NCI-H1417 treated with DMSO at 0.1 percent for 48 hours (cell line): ENCODE results near the gene EIF4B.
"Not testable (repeated sequence)": the region's sequence is repeated elsewhere in the genome, so short reads cannot be mapped to it uniquely, and the experiment has no call there.

ENCODE experiments used
- DNase-seq: peaks from one replicate; lab custom pipeline; 2025; lab: John Stamatoyannopoulos, UW

Gene EIF4B

DNA sequence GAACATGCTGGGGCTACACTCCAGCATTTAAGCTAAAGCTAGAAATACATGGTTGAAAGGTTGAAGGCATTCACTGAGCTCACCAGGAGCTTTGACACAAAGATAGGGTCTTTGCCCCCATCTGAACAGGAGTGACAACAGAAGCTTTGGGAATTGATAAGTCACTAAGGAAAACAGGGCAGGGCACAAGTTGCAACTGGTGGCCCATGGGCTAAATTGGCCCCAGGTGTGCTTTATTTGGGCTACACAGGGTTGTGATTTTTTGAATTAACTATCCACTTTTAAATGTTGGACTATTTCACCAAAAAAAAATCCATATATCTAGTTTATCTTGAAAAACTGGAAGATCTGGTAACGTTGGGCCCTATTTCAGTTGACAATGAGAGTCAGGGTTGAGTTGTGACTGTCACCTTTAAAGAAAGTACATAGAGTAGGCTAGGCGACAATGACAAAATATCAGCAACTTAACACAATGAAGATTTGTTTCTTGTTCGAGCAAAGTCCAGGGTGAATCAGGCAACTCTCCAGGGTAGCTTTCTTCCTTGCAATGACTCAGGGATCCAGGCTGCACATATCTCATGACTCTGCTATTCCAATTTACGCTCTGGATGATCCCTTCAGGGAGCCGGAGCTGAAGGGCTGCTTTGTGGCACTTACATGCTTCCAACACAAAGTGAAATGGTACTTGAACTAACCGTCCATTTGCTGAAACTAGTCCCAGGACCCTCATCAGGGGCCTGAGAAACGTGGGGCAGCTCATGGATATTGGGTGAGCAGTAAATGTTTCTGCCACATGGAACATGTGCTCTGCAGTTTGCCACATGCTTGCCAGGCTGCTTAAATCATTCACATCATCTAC, 13.3 kb upstream of the EIF4B start:
- no peak for DNase-seq

DNA sequence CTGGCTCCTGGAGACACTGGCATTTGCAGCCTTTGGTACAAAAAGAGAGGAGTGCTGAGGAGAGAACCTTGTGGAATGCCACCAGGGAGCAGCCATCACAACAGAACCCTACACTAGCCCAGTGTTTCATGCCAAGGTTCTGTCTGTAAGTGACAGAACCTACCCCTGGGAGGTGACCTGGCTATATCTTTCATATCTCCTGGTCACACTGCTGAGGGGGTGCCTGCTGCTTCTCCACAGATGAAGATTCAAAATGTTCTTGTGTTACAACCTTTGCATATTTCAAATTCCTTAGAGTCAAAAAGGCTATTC, 12.7 kb upstream of the EIF4B start:
- no peak for DNase-seq

DNA sequence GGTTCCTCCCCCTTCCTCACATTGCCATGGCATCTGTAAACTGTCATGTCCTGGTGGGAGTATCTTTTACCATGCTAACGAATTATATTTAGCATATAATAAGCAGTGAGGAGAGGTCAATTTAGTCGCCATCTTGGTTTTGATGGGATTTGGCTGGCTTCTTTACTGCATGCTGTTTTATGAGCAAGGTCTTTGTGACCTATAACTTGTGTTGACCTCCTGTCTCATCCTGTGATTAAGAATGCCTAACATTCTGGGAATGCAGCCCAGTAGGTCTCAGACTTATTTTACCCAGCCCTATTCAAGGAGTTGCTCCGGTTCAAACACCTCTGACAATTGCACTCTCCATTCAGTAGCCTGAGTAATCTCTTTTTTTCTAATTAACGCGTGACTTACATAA, 2.1 kb upstream of the EIF4B start:
- no peak for DNase-seq

DNA sequence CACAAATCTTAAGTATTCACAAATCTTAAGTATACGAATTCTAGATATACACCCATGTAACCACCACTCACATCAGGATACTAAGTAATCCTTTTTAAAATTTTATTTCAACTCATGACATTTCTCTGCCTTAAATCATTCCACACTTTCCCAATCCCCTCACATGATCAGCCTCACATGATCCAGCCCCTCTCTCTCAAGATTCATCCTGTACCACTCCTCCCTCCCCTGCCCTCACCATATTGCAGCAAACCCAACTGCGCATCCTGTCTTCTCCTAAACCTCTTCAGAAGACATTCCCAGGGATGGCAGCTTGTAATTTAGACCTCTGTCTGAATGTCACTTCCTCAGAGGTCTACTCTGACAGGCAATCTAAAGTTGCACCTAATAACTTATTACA, 1.7 kb upstream of the EIF4B start:
- DNase-seq = no peak

DNA sequence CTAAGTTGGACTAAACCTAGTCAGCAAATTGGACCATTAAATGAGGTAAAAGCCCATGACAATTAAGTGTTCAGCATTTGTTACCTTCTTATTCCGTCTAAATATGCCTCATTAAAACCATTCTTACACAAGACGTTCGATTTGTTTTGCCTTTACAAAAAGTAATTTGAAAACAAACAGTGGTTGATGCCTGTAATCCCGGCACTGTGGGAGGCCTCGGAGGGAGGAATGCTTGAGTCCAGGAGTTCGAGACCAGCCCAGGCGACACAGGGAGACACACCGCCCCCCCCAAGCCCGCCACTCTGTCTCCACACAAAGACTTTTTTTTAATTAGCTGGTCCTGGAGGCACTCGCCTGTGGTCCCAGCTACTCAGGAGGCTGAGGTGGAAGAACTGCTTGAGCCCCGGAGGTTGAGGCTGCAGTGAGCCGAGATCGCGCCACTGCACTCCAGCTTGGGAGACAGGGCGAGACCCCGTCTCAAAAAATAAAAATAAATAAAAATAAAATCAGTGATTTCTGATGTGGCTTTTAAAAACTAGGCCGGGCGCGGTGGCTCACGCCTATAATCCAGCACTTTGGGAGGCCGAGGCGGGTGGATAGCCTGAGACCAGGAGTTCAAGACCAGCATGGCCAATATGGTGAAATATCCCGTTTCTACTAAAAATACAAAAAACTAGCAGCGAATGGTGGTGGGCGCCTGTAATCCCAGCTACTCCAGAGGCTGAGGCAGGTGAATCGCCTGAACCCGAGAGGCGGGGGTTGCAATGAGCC, 856 bp upstream of the EIF4B start:
- no peak for DNase-seq

DNA sequence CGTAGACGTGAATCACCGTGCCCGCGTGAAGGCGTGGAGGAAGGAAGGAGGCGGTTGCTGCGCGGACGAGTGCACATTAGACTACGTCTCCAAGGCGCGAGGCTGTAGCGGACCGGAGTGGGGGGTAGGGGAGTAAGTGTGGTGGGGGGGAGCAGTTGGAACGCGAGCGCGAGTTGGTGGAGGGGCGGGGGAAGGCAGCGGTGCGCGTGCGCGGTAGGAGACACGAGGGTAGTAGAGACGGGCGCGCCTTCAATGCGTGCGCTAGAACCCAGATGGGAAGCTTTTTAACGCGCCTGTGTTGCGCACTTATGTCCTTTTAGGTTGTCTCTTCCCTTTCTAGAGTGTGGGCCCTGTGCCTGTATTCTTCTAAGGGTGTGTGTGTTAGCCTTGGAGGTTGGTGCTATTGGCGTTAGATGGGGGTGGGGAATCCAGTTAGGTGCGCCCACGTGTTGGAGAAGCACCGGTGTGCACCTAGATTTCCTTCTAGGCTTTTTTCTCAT, 604 bp downstream of the EIF4B start:
- no peak for DNase-seq

DNA sequence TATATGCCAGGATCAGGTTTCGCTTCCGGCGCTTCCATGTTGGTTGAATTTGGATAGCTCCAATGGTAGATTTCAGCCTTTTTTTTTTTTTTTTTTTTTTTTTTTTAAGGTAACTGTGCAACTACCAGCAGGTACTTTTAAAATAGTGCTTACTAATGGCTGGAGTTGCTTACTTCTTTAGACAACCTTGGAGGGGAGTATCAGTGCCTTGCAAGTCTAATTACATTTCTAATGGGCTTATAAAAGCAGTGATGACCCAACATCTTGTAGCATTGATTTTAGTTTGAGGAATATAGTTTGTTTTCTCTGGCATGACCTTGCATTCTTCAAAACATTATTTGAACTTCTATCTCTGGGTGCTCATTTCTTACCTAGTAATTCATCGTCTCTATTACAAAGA, 1.1 kb downstream of the EIF4B start:
- no peak for DNase-seq

DNA sequence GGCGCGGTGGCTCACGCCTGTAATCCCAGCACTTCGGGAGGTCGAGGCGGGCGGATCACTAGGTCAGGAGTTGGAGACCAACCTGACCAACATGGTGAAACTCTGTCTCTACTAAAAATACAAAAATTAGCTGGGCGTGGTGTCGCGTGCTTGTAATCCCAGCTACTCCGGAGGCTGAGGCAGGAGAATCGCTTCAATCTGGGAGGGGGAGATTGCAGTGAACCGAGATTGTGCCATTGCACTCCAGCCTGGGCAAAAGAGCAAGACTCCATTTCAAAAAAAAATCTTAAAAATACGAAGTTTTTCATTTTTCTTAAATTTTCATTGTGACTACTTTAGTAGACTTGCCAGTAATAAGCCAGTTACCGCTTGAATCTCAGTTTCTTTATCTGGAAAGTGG, 2.5 kb downstream of the EIF4B start:
- DNase-seq = not testable (repeated sequence)

DNA sequence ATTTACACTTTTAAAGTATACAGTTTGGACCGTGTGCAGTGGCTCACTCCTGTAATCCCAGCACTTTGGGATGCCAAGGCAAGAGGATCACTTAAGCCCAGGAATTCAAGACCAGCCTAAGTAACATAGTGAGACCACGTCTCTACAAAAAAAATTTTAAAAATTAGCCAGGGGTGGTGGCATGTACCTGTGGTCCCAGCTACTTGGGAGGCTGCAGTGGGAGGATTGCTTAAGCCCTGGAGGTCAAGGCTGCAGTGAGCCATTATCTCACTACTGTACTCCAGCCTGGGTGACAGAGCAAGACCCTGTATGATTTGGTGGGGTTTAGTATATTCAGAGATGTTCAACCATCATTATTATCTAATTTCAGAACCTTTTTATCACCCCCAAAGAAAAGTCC, 4.7 kb downstream of the EIF4B start:
- no peak for DNase-seq

DNA sequence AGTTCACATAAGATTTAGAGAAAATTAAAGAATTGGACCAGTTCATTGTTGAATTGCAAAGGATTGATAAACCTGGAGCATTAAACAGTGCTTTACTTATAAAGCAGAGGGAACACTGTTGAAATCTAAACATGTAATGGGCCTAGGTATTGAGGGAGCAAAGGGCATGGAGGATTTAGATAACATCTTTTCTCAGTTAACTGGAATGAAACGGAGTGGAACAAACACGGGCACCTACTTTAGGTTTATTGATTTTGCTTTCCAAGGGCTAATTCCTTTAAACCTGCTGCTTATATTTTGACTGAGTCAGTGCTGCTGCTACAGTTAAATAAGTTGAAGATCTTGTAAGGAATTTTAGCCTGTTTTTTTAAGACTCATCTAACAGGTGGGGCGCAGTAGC, 5.6 kb downstream of the EIF4B start:
- no peak for DNase-seq

DNA sequence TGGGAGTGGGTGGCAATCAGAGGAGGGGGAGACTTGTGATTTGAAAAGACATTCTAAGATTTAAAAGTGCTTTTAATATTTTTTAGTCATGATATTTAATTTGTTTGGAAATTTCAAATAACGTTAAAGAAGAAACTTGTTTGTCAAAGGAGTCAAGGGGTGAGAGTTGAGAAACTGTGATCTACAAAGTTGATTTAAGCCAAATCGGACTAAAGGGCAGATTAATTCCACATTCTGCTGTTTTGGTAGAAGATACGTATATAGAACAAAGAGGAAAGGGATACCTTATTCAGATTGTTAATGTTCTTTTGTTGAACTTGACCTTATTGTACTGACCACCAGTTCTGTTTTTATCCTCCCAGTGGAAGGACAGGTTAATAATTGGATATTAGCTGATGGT, 6.7 kb downstream of the EIF4B start:
- DNase-seq = no peak

DNA sequence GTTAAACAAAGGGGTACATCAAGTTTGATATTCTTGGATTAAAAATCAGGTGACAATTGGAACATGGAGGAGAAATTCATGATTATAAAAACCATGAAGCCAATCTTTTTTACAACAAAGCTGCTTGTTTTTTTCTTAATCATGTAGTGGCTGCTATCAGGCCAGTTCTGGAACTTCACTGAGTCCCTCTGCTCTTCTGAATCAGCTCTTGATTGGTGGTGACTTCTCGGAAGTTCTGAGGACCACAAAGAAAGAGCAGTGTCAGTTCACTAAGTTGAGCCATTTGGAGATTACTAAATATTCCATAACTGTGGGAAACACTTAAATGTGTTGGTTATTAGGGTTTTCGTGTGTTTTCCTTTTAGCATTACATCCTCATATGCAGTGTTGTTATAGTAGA, 8.5 kb downstream of the EIF4B start:
- DNase-seq = no peak

DNA sequence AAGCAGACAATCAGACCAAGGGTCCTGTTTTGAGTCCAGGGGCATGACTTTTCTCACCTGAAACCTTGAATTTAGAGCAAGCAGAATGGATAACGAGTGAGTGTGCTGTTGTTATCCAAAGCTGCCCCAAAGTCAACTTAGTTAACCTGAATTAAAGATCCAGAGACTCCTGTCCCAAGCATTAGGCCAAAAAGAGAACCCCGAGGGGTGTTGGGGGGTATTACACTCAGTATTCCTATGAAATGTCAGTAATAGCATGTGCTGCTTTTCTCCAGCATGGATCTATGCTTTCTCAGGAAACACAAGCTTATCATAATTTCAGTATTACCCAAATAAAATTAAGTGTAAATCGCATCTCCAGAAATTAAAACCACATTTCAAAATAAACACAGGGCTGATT, 19.0 kb downstream of the EIF4B start:
- DNase-seq = no peak

DNA sequence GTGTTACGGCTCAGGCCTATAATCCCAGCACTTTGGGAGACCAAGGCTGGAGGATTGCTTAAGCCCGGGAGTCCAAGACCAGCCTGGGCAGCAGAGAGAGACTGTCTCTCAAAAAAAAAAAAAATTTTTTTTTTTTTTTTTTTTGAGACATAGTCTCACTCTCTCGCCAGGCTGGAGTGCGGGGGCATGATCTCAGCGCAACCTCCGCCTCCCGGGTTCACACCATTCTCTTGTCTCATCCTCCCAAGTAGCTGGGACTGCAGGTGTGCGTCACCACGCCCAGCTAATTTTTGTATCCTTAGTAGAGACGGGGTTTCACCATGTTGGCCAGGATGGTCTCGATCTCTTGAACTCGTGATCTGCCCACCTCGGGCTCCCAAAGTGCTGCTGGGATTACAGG, 20.8 kb downstream of the EIF4B start:
- not testable (repeated sequence) for DNase-seq

DNA sequence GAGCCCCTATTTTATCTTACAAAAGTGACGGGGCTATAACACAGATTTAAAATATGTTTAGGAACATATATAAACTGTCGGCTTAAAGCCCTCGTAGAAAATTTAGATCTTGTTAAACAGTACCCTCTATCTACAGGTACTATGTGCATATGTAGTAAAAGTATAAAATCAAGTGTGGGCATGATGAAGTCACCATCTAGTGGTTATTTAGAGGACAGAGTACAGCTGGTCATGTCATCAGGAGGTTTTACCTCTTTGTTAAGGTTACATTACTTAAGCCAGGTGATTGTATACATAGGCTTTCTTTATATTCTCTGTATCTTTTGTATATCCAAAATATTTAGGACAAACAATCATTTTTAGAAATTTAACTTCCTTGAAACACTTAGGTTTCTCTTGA, 25.4 kb downstream of the EIF4B start:
- DNase-seq = no peak

DNA sequence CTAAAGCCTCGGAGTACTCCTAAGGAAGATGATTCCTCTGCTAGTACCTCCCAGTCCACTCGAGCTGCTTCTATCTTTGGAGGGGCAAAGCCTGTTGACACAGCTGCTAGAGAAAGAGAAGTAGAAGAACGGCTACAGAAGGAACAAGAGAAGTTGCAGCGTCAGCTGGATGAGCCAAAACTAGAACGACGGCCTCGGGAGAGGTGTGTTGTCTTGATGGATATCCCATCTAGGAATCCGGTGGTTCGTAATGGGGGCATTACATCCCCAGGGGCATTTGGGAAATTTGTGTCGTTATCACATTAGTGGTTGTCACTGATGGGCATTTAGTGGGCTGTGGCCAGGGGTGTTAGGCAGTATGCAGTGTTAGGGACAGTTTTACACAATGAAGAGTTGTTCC, 27.6 kb downstream of the EIF4B start:
- DNase-seq = not testable (repeated sequence)

DNA sequence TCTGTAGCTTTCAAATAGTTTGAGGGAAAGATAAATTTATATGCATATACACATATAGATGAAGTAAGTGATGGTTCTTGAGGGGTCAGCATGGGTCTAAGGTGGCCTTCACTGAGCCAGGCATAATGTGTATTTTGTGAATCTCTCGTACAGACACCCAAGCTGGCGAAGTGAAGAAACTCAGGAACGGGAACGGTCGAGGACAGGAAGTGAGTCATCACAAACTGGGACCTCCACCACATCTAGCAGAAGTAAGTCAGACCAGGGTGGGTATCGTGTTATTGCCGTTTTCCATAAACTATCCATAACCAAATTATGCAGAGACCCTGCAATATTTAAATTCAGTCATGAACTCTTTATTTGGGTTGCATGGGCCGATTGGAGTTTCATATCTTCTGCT, 28.2 kb downstream of the EIF4B start:
- no peak for DNase-seq

DNA sequence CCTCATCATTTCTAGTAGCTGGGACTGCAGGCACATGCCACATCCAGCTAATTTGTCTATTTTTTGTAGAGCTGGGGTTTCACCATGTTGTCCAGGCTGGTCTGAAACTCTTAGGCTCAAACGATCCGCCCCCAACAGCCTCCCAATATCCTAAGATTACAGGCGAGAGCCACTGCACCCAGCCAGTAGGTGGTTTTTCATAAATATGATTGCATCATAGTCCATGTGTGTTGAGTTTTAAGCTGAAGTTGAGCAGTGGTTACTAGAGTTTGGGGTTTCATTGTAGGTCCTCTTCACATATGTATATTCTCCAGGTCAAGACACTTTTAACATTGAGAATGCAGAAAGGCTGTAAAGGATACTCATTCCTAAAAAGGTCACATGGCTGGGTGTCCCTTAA, 30.5 kb downstream of the EIF4B start:
- no peak for DNase-seq

DNA sequence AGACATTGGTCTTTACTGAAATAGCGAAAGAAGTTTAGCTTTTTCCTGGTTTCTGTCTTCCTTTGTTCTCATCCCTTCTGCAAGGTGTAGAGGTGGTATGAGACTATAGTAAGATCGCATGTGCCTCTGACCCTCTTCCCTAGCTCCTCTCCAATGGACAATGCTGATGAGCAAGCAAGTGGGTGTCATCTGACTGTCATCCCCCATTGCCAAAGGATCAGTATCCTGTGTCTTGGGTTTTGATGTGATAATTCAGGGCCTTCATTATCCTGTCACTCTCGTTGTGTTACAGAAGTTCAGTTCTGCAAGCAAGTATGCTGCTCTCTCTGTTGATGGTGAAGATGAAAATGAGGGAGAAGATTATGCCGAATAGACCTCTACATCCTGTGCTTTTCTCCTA, 33.6 kb downstream of the EIF4B start:
- DNase-seq = no peak

DNA sequence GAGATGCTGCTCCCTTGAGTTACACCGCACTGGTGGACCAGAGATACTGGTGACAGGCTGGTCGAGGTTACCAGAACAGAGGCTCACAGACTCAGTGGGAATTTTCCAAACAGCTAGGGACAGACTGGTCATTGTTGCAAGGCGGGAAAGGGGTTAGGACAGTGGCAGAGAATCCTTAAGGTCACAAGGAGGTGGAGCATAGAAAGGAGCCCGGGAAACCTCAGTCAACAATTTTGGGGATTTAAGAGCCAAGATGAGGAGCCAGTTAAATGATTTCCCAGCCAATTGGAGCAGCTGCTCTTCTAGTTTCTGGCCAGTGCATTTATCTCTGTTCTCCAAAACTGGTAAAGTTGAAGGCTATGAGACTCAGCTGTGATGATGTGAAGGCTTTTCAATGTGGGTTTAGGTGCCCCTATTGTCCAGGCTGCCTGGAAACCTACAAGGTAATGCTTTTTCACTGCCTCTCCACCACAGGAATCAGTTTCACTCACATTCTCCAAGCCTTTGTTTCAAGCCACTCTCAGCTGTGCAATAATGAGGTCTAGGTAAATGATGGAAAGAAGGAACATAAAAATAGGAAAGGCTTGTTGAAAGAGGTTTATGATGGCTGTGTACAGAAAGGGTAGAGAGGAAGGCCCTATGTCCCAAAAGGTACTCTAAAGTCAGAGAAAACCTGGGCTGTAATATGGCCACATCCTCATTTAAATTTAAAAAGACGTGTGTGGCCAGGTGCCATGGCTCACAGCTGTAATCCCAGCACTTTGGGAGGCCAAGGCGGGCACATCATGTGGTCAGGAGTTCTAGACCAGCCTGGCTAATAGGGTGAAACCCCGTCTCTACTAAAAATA, 36.6 kb downstream of the EIF4B start:
- no peak for DNase-seq

DNA sequence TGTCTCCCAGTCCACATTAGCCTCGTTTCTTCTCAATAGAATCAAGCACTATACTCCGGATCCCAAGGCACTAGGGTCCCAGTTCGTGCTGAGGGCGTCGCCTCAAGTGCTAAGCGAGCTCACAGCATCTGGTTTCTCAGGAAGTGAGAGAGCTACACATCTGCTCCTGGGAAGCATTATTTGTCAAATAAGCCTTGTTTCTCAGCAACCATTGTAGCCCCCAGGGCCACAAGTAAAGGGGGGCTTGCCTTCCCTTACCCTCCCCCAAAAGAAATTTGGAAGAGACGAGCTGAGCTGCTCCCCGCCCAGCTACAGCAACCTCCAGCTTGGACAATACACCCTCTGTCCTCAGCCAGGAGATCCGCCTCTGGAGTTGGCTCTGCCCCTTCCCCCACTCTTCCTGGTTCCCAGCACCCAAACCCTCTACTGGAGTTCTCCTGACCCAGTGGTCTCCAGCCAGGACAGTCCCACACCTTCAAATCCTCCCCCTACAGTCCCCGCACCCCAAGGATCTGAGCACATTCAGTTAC, 37.9 kb downstream of the EIF4B start:
- no peak for DNase-seq
